Breast epithelium (tissue), 4 donors: ENCODE measurements around the gene USP12. TPM values are rescaled to one million over a fixed set of nuclear protein-coding genes. Genes with fewer than 3 reads are reported as not detected.

ENCODE experiments used
- DNase-seq, 2 donors: peaks; one replicate each; pipeline ENCODE4 v3.0.0-alpha.2; 2019; ENCODE audit warnings: low spot score in 2 of 2
- H3K27ac ChIP-seq, 2 donors: fragments of 200-600 bp; sonication (generic) in 1 of 2; one replicate each; pipeline ENCODE4 v1.5.1; 2016 to 2019; ENCODE audit warnings: mild to moderate bottlenecking in 1 of 2
- H3K27me3 ChIP-seq, 2 donors: fragments of 200-600 bp; sonication (generic) in 1 of 2; one replicate each; pipeline versions ENCODE4 v1.5.1 to v1.6.0; 2017 to 2019; ENCODE audit warnings: control low read depth in 1 of 2, mild to moderate bottlenecking in 1 of 2
- H3K36me3 ChIP-seq: fragments of 200-600 bp; one replicate; pipeline ENCODE4 v1.5.1; 2019
- H3K4me1 ChIP-seq, 2 donors: fragments of 200-600 bp; sonication (generic); one replicate each; pipeline ENCODE4 v1.5.1; 2016 to 2019; ENCODE audit warnings: control low read depth in 1 of 2
- H3K4me3 ChIP-seq, 3 donors: fragments of 200-600 bp; sonication (generic); 1 replicate in 2 of 3; 2 replicates in 1 of 3; pipeline ENCODE4 v1.5.1; 2016 to 2019; ENCODE audit warnings: mild to moderate bottlenecking in 3 of 3, moderate library complexity in 2 of 3
- H3K9me3 ChIP-seq, 2 donors: fragments of 200-600 bp; sonication (generic) in 1 of 2; one replicate each; pipeline ENCODE4 v1.5.1; 2016 to 2019; ENCODE audit warnings: control low read depth in 1 of 2
- POLR2A ChIP-seq: fragments of 450-650 bp; IDR thresholded peaks from one replicate; pipeline ENCODE4 v1.6.1; 2016; ENCODE audit warnings: antibody characterized with exemption, mild to moderate bottlenecking, moderate library complexity
- POLR2AphosphoS5 ChIP-seq, 3 donors: sonication (generic); formaldehyde crosslinking; IDR thresholded peaks; one replicate each; pipeline ENCODE4 v1.6.1; 2017; ENCODE audit warnings: antibody characterized with exemption in 3 of 3
- intact Hi-C: fragments of 100-400 bp; cut with DNase I; formaldehyde crosslinking; loops from one replicate; pipeline ENCODE4 v1.15.1; 2023; ENCODE audit warnings: low total_unique reads
- total RNA-seq, 3 donors: library from RNA; depleted of rRNA; stranded (reverse); fragments of >200 nt; gene quantifications; one replicate each; pipeline ENCODE4 v1.1.0, GENCODE V29; 2016
- TF ChIP-seq, protein P1 (sequence below), 3 donors: fragments of 450-650 bp; IDR thresholded peaks; one replicate each; pipeline ENCODE4 v1.5.1; 2016 to 2017; ENCODE audit warnings: antibody characterized with exemption in 3 of 3, mild to moderate bottlenecking in 3 of 3, moderate library complexity in 3 of 3

Gene USP12
- total RNA-seq, 3 donors from 2014 or later = 21.0 to 33.4 (median 21.0) TPM

DNA sequence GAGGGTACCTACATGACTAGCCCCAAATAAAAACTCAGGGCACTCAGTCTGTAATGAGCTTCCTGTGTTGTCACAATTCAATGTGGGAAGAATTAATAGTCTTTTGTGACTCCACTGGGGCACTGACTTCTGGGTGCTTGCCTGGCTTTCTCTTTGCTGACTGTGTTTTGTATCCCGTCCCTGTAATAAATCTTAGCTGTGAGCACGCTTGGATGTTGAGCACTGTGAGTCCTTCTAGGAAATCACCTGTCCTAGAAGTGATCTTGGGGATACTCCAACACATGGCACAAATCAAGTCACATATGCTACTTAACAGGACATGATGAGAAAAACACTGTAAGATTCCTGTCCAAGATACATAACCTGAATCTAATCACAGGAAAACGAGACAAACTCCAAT, 83.0 kb downstream of the USP12 start:
- Histone ChIP-seq H3K4me3 (no peak overlapping the region), H3K4me1 (no peaks in the 10 kb centered on the region), H3K27me3 (no peaks in the 10 kb centered on the region), H3K36me3 (no peaks in the 10 kb centered on the region), H3K27ac (no peak overlapping the region), H3K9me3 (no peaks in the 10 kb centered on the region)
- intact Hi-C loops = no loop called here
- TF ChIP-seq POLR2AphosphoS5 (IDR thresholded peaks at IDR 0.05) = no peak
- TF ChIP-seq, protein P1, sequence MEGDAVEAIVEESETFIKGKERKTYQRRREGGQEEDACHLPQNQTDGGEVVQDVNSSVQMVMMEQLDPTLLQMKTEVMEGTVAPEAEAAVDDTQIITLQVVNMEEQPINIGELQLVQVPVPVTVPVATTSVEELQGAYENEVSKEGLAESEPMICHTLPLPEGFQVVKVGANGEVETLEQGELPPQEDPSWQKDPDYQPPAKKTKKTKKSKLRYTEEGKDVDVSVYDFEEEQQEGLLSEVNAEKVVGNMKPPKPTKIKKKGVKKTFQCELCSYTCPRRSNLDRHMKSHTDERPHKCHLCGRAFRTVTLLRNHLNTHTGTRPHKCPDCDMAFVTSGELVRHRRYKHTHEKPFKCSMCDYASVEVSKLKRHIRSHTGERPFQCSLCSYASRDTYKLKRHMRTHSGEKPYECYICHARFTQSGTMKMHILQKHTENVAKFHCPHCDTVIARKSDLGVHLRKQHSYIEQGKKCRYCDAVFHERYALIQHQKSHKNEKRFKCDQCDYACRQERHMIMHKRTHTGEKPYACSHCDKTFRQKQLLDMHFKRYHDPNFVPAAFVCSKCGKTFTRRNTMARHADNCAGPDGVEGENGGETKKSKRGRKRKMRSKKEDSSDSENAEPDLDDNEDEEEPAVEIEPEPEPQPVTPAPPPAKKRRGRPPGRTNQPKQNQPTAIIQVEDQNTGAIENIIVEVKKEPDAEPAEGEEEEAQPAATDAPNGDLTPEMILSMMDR (IDR thresholded peaks at IDR 0.05) = no peak
- TF ChIP-seq POLR2A = no peak
- DNase-seq = no peak

DNA sequence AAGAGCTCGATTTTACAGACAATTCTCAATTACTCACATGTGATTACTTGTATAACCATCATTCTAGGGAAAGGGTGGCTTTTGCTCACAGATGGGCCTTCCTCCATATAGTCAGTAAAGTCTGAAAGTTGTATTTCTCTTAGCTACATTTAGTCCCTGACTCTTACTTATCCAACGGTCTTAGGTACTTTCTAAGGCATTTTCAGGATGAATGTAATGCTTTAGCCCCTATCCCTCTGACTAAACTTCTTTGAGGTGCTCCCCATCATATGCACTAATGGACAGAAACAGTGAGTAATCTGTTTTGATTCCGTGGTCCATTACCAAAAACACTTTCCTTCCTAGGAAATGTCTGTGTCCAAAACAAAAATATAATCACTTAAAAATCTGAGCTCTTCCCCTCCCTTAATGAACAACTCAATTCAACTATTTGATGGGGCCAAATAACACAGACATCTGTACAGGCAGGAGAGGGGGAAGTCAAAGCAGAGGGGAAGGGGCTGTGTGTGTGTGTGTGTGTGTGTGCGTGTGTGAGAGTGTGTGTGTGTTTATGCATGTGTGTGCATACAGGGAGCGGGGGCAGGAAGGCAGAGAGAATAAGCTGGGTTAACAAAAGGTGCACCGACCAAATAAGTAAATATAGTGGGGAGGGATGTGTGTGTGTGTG, 84.9 kb downstream of the USP12 start:
- no peaks in the 10 kb centered on the region for H3K4me1 ChIP-seq
- H3K9me3 ChIP-seq = no peaks in the 10 kb centered on the region
- intact Hi-C loops = no loop called here
- no peaks in the 10 kb centered on the region for H3K27me3 ChIP-seq
- TF ChIP-seq, protein P1 (IDR thresholded peaks at IDR 0.05) = no peak
- no peak for TF ChIP-seq POLR2AphosphoS5 (IDR thresholded peaks at IDR 0.05)
- TF ChIP-seq POLR2A = no peak
- H3K36me3 ChIP-seq = no peaks in the 10 kb centered on the region
- no peak for DNase-seq
- H3K27ac ChIP-seq = no peak overlapping the region
- no peak overlapping the region for H3K4me3 ChIP-seq

DNA sequence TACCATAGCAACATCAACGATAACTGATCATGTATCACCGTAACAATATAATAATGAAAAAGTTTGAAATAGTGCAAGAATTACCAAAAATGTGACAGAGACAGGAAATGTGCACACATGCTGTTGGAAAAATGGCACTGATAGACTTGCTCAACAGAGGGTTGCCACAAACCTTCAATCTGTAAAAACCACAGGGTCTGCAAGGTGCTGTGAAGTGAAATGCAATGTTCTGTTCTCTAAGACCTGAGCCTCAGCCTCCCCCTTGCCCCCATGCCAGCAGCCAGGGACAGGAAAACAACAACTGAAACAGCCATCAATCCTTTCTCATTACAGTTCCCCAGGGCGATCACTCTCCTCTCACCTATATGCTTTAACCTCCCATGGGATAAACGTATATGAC, 88.4 kb downstream of the USP12 start:
- Histone ChIP-seq H3K27ac (no peak overlapping the region), H3K36me3 (no peaks in the 10 kb centered on the region), H3K4me3 (no peak overlapping the region), H3K4me1 (no peaks in the 10 kb centered on the region), H3K27me3 (no peaks in the 10 kb centered on the region), H3K9me3 (no peaks in the 10 kb centered on the region)
- no peak for DNase-seq
- intact Hi-C loops = no loop called here
- TF ChIP-seq POLR2A (no peak), POLR2AphosphoS5 (IDR thresholded peaks at IDR 0.05) (no peak)
- TF ChIP-seq, protein P1 (IDR thresholded peaks at IDR 0.05) = no peak

DNA sequence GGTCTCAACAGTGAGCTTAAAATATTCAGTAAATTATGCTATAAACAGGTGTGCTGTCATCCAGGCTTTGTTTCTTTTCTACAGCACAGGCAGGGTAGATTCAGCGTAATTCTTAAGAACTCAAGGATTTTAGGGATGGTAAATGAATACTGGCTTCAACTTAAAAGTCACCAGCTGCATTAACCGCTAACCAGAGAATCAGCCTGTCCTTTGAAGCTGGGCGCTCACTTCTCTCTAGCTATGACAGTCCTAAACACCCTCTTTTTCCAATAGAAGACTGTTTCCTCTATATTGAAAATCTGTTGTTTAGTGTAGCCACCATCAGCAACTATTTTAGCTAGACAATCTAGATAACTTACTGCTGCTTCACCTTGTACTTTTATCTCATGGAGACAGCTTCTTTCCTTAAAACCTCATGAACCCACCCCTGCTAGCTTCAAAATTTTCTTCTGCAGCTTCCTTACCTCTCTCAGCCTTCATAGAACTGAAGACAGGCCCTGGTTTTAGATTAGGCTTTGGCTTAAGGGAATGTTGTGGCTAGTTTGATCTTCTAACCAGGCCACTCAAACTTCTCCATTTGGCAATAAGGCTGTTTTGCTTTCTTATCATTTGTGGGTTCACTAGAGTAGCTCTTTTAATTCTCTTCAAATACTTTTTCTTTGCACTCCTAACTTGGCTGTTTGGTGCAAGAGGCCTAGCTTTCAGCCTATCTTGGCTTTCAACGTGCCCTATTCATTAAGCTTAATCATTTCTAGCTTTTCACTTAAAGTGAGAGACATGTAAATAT, 89.5 kb downstream of the USP12 start:
- intact Hi-C loops = no loop called here
- H3K27me3 ChIP-seq = no peaks in the 10 kb centered on the region
- no peaks in the 10 kb centered on the region for H3K36me3 ChIP-seq
- no peak overlapping the region for H3K27ac ChIP-seq
- H3K9me3 ChIP-seq = no peaks in the 10 kb centered on the region
- TF ChIP-seq, protein P1 (IDR thresholded peaks at IDR 0.05) = no peak
- no peak for TF ChIP-seq POLR2A
- no peak for TF ChIP-seq POLR2AphosphoS5 (IDR thresholded peaks at IDR 0.05)
- no peak for DNase-seq
- H3K4me3 ChIP-seq = no peak overlapping the region
- no peaks in the 10 kb centered on the region for H3K4me1 ChIP-seq
